MM.1S (cell line): ENCODE data around the gene NCEH1.
"Not testable (repeated sequence)": the region's sequence is repeated elsewhere in the genome, so short reads cannot be mapped to it uniquely, and the experiment has no call there.

Experiments
- CTCF ChIP-seq: fragments of 300-600 bp; sonication (generic); IDR thresholded peaks from 2 replicates; pipeline ENCODE4 v1.5.1; 2016; ENCODE audit warnings: antibody characterized with exemption, low read length, mixed read lengths
- EZH2 ChIP-seq: fragments of 300-600 bp; sonication (generic); optimal IDR thresholded peaks from 2 replicates; pipeline ENCODE3; 2017; ENCODE audit warnings: low read depth, mild to moderate bottlenecking, antibody characterized with exemption, low read length, mixed read lengths
- EZH2phosphoT487 ChIP-seq: fragments of 300-600 bp; sonication (generic); IDR thresholded peaks from 2 replicates; pipeline ENCODE4 v1.6.1; 2018; ENCODE audit warnings: antibody characterized with exemption, low read length

- not testable (repeated sequence) for TF ChIP-seq CTCF, EZH2, EZH2phosphoT487
Observed at GRCh38 chr3:172594900-172595663, 115.8 kb downstream of the NCEH1 start.
